Measurements from ENCODE around the gene ENDOG.
"Not testable (repeated sequence)": the region's sequence is repeated elsewhere in the genome, so short reads cannot be mapped to it uniquely, and the experiment has no call there.

The ENDOG gene

GRCh38 chr9:128841694-128842492 is 23.6 kb downstream of the ENDOG start:
- no peak for TF ChIP-seq CTCF (IDR thresholded peaks at IDR 0.05; ENCODE audit: insufficient read depth, low read depth, low read length, missing control alignments)
- no peak overlapping the region for H3K4me3 ChIP-seq (ENCODE audit: low read length)
- no peak for DNase-seq (ENCODE audit: low read depth)

- not testable (repeated sequence) for H3K4me3 ChIP-seq (ENCODE audit: low read length); DNase-seq (ENCODE audit: low read depth)
Measured at GRCh38 chr9:128843171-128843570, 24.9 kb downstream of the ENDOG start.

- DNase-seq (ENCODE audit: low read depth) = peak; percentile 92
- peak; percentile 62 for TF ChIP-seq CTCF (IDR thresholded peaks at IDR 0.05; ENCODE audit: insufficient read depth, low read depth, low read length, missing control alignments)
- no peak overlapping the region for H3K4me3 ChIP-seq (ENCODE audit: low read length)
Measured at GRCh38 chr9:128845186-128845931, 27.1 kb downstream of the ENDOG start.

DNA sequence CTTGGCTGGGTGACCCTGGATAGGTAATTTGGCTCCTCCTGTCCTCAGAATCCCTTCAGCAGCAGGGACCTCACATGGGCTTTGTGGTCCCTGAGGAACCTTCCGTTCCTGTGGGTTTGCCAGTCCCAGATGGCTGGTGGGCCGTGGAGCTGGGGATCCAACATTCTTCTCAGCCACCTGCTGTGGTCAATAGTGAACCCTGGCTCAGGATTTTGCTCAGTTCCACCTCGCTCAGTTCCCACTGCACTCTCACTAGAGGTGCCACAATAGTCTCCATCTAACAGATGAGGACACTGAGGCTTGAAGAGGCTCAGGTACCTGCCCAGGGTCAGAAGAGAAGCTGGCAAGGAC is 28.4 kb downstream of the ENDOG start:
- no peak for DNase-seq (ENCODE audit: low read depth)
- no peak overlapping the region for H3K4me3 ChIP-seq (ENCODE audit: low read length)
- no peak for TF ChIP-seq CTCF (IDR thresholded peaks at IDR 0.05; ENCODE audit: insufficient read depth, low read depth, low read length, missing control alignments)

DNA sequence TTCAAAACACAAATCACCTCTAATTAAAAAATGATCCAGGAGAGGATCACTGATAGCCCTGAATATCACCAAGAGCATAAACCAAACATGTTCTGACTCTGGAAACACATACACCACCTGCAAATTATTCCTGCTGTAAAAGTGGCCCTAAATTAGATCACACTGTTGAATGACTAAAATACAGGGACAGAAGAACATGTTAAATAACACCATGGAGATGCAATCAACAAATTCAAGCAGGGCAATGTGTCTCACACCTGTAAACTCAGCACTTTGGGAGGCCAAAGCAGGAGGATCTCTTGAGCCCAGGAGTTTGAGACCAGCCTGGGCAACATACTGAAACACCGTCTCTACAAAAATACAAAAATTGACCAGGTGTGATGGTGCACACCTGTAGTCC is 29.5 kb downstream of the ENDOG start:
- DNase-seq (ENCODE audit: low read depth) = no peak
- TF ChIP-seq CTCF (IDR thresholded peaks at IDR 0.05; ENCODE audit: insufficient read depth, low read depth, low read length, missing control alignments) = no peak

GRCh38 chr9:128851024-128851423 is 32.7 kb downstream of the ENDOG start:
- not testable (repeated sequence) for H3K4me3 ChIP-seq (ENCODE audit: low read length); DNase-seq (ENCODE audit: low read depth)

More for the DNA sequence above, 29.5 kb downstream of the ENDOG start:
- H3K4me3 ChIP-seq (ENCODE audit: low read length) = no peak overlapping the region

- TF ChIP-seq CTCF (IDR thresholded peaks at IDR 0.05; ENCODE audit: insufficient read depth, low read depth, low read length, missing control alignments) = peak; percentile 57
- peak; percentile 56 for DNase-seq (ENCODE audit: low read depth)
- H3K4me3 ChIP-seq (ENCODE audit: low read length) = not testable (repeated sequence)
Measured at GRCh38 chr9:128851779-128852600, 33.7 kb downstream of the ENDOG start.

DNA sequence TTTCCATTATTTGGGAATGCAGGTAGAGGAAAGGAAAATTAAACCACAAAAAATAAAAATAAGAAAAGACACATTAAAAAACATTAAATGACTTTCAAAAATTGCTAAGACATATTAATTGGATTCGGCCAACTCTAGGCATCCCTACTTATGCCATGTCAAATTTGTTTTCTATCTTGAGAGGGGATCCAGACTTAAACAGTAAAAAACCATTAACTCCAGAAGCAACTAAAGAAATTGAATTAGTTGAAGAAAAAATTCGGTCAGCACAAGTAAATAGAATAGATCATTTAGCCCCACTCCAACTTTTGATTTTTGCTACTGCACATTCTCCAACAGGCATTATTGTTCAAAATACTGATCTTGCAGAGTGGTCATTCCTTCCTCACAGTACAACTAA is 34.3 kb downstream of the ENDOG start:
- DNase-seq (ENCODE audit: low read depth); H3K4me3 ChIP-seq (ENCODE audit: low read length): not testable (repeated sequence)

- H3K4me3 ChIP-seq (ENCODE audit: low read length) = not testable (repeated sequence)
Measured at GRCh38 chr9:128854454-128854853, 36.2 kb downstream of the ENDOG start.

DNA sequence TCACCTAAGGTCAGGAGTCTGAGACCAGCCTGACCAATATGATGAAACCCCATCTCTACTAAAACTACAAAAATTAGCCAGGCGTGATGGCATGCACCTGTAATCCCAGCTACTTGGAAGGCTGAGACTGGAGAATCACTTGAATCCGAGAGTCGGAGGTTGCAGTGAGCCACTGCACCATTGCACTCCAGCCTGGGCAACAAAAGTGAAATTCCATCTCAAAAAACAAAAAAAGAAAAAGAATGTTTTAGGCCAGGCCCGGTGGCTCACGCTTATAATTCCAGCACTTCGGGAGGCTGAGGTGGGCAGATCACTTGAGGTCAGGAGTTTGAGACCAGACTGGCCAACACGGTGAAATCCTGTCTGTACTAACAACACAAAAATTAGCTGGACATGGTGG is 40.2 kb downstream of the ENDOG start:
- H3K4me3 ChIP-seq (ENCODE audit: low read length) = not testable (repeated sequence)

More at GRCh38 chr9:128854454-128854853, 36.2 kb downstream of the ENDOG start:
- DNase-seq (ENCODE audit: low read depth) = not testable (repeated sequence)

More for the DNA sequence above, 40.2 kb downstream of the ENDOG start:
- not testable (repeated sequence) for DNase-seq (ENCODE audit: low read depth)

Measured in epithelial cell of esophagus (primary cell).